IPS-15b (cell line): Measurements from ENCODE around the gene IRF2.

Experiments
- H3K27me3 ChIP-seq: one replicate; pipeline ENCODE4 v1.6.1; 2013; ENCODE audit warnings: low read length; ENCODE audit not compliant: control insufficient read depth, insufficient read depth
- H3K36me3 ChIP-seq: one replicate; pipeline ENCODE4 v1.6.1; 2013; ENCODE audit warnings: low read length; ENCODE audit not compliant: control insufficient read depth, insufficient read depth
- H3K4me1 ChIP-seq: one replicate; pipeline ENCODE4 v1.6.1; 2013; ENCODE audit warnings: mild to moderate bottlenecking, low read length; ENCODE audit not compliant: control insufficient read depth, insufficient read depth
- H3K4me3 ChIP-seq: one replicate; pipeline ENCODE4 v1.5.1; 2013; ENCODE audit warnings: low read depth, low read length
- H3K9ac ChIP-seq: one replicate; pipeline ENCODE4 v1.6.1; 2013; ENCODE audit warnings: low read depth, mild to moderate bottlenecking, low read length
- H3K9me3 ChIP-seq: one replicate; pipeline ENCODE4 v1.6.1; 2013; ENCODE audit warnings: mild to moderate bottlenecking, low read length; ENCODE audit not compliant: control insufficient read depth, insufficient read depth

The IRF2 gene

GRCh38 chr4:184422378-184422777 lies 52.0 kb downstream of the IRF2 start:
- Histone ChIP-seq H3K36me3 (peaks cover 6% of the 10 kb centered on the region), H3K4me1 (no peaks in the 10 kb centered on the region), H3K27me3 (no peaks in the 10 kb centered on the region), H3K9ac (no peak overlapping the region), H3K4me3 (no peak overlapping the region), H3K9me3 (no peaks in the 10 kb centered on the region)

- H3K9me3 ChIP-seq = no peaks in the 10 kb centered on the region
- no peaks in the 10 kb centered on the region for H3K27me3 ChIP-seq
- no peak overlapping the region for H3K4me3 ChIP-seq
- peaks cover 6% of the 10 kb centered on the region for H3K36me3 ChIP-seq
- no peaks in the 10 kb centered on the region for H3K4me1 ChIP-seq
- H3K9ac ChIP-seq = no peak overlapping the region
Observed at GRCh38 chr4:184421533-184422155, 52.7 kb downstream of the IRF2 start.

- Histone ChIP-seq H3K9ac (no peak overlapping the region), H3K4me3 (no peak overlapping the region), H3K4me1 (no peaks in the 10 kb centered on the region), H3K9me3 (no peaks in the 10 kb centered on the region), H3K36me3 (peaks cover 6% of the 10 kb centered on the region), H3K27me3 (no peaks in the 10 kb centered on the region)
Observed at GRCh38 chr4:184420881-184421416, 53.4 kb downstream of the IRF2 start.

- Histone ChIP-seq H3K27me3 (no peaks in the 10 kb centered on the region), H3K4me1 (no peaks in the 10 kb centered on the region), H3K9me3 (no peaks in the 10 kb centered on the region), H3K4me3 (no peak overlapping the region), H3K9ac (no peak overlapping the region), H3K36me3 (peaks cover 6% of the 10 kb centered on the region)
Observed at GRCh38 chr4:184420402-184420801, 53.9 kb downstream of the IRF2 start.

- peaks cover 5% of the 10 kb centered on the region for H3K36me3 ChIP-seq
- no peaks in the 10 kb centered on the region for H3K27me3 ChIP-seq
- H3K9ac ChIP-seq = no peak overlapping the region
- no peak overlapping the region for H3K4me3 ChIP-seq
- no peaks in the 10 kb centered on the region for H3K9me3 ChIP-seq
- no peaks in the 10 kb centered on the region for H3K4me1 ChIP-seq
Observed at GRCh38 chr4:184419976-184420375, 54.4 kb downstream of the IRF2 start.

GRCh38 chr4:184417802-184418511 lies 56.4 kb downstream of the IRF2 start:
- Histone ChIP-seq H3K36me3 (no peaks in the 10 kb centered on the region), H3K9me3 (no peaks in the 10 kb centered on the region), H3K4me1 (no peaks in the 10 kb centered on the region), H3K27me3 (no peaks in the 10 kb centered on the region), H3K4me3 (no peak overlapping the region), H3K9ac (no peak overlapping the region)

- Histone ChIP-seq H3K9me3 (no peaks in the 10 kb centered on the region), H3K4me1 (no peaks in the 10 kb centered on the region), H3K27me3 (no peaks in the 10 kb centered on the region), H3K4me3 (no peak overlapping the region), H3K36me3 (no peaks in the 10 kb centered on the region), H3K9ac (no peak overlapping the region)
Observed at GRCh38 chr4:184416913-184417734, 57.2 kb downstream of the IRF2 start.

GRCh38 chr4:184415071-184415470 lies 59.3 kb downstream of the IRF2 start:
- Histone ChIP-seq H3K4me1 (no peaks in the 10 kb centered on the region), H3K9me3 (no peaks in the 10 kb centered on the region), H3K36me3 (no peaks in the 10 kb centered on the region)

GRCh38 chr4:184413261-184414046 lies 60.9 kb downstream of the IRF2 start:
- Histone ChIP-seq H3K4me3 (no peak overlapping the region), H3K9ac (no peak overlapping the region), H3K27me3 (no peaks in the 10 kb centered on the region), H3K36me3 (no peaks in the 10 kb centered on the region), H3K4me1 (peaks cover under 1% of the 10 kb centered on the region), H3K9me3 (no peaks in the 10 kb centered on the region)

More at GRCh38 chr4:184415071-184415470, 59.3 kb downstream of the IRF2 start:
- Histone ChIP-seq H3K27me3 (no peaks in the 10 kb centered on the region), H3K4me3 (no peak overlapping the region), H3K9ac (no peak overlapping the region)

GRCh38 chr4:184410748-184411147 lies 63.6 kb downstream of the IRF2 start:
- Histone ChIP-seq H3K4me1 (peaks cover 5% of the 10 kb centered on the region), H3K9me3 (no peaks in the 10 kb centered on the region), H3K36me3 (peaks cover 6% of the 10 kb centered on the region), H3K27me3 (no peaks in the 10 kb centered on the region), H3K4me3 (no peak overlapping the region), H3K9ac (no peak overlapping the region)
